Measurements from ENCODE around the gene PUDP.

The PUDP gene

DNA sequence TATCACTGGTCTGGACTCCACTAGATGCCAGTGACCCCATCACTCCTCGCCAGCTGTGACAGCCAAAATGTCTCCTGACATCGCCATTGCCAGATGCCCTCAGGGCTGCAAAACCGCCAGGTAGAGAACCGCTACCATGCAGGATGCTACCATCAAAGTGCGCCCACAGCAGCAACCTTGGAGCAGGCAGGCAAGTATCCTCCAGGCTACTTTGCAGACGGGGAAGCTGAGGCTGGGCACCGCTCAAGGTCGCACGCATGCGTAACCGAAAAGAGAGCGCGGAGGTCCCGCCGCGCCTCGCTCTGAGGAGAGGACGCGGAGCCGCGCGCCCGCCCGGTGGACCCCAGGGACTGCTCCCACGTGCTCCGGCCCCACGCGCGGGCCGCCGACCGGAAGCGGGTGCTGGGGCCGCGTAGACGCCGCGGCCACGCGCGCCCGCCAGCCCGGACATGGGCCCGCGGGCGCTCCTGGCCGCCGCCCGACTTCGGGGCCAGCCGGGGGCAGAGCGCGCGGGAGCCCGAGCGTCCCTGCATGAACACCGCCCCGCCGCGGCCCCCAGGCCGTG lies 458 bp downstream of the PUDP start, which contains the start of gene STS:
TSS of gene STS (plus strand) at position 300 of the 565 bp plus-strand sequence. CDS start 105,488 bp downstream, outside the sequence.
- in situ Hi-C loops (cut with MboI; ENCODE audit: low sequenced_read_pairs) = no loop called here

DNA sequence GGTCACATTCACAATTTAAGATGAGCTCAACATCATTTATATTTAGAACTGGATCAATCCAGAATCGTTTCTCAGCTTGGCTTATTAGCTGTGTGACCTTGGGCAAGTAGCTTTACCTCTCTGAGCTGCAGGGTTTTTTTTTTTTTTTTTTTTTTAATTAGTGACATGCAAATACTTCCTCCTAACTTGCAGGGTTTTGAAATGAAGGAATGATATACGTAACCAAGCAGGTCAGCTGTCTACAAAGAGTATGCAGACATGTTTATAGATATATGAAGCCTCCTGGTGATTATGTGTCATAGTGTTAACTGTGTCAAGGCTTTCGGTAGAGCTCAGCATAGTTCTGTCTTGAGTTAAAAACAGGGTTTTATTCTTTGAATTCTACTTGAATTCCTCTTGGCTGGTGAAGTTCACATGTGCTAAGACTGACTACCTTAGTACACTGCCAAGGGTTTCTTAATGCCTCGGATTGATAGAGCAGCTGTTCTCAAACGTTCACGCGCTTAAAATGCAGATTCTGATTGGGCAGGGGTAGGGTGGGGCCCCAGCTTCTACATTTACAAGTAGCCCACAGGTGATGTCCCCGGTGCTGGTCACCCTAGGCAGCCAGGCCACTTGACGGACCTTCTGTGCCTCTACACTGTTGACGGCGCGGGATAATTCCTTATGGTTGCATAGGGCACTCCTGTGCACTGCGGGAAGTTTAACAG lies 1.1 kb downstream of the PUDP start:
- in situ Hi-C loops (cut with MboI; ENCODE audit: low sequenced_read_pairs) = no loop called here

DNA sequence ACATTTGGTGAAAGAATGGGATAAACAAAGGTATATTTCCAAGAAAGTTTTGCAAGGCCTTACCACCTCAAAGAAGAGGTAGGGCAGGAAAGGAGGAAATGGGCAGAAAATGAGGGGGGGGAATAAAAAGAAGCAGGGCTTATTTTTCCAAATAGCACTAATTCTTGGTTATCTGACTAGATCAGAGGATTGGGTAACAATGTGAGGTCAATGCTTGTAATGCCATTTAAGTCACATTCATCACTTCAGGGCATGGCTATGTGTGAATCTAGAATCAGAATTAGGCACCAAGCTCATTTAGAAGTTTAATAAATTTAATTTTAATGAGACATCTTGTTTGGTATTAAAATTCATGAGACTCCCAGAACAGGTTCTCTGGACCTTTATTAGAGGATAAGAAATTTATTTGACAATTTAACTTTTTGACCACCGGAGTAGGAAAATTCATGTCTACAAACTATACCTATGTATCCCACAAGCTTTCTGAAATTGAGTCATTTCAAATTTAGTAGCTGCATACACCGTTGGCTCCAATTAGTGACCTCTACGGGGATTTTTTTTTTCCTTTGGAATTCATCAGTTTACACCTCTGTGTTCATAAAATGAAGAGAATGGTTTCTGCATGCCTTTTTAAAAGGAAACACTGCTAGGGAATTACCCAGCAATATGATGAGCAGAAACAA lies 1.8 kb downstream of the PUDP start:
- in situ Hi-C loops (cut with MboI; ENCODE audit: low sequenced_read_pairs) = no loop called here

DNA sequence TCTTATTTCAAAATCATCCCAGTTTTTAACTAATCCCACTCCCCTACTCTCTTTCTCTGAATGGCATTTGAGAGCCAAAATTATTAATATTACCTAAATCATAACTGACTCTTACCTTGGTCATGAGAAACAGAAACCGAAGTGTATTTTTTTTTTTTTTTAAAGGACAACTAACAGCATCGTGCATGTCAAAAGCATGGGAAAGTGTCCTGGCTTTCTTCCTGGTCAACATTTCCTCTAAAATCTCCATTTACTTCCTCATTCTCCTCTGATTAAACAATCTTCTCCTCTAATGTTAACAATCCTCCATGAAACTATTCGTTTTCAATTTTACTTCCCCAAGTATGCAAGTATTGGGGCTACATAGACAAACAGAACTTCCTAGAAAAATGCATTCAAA lies 2.5 kb downstream of the PUDP start:
- in situ Hi-C loops (cut with MboI; ENCODE audit: low sequenced_read_pairs) = no loop called here

DNA sequence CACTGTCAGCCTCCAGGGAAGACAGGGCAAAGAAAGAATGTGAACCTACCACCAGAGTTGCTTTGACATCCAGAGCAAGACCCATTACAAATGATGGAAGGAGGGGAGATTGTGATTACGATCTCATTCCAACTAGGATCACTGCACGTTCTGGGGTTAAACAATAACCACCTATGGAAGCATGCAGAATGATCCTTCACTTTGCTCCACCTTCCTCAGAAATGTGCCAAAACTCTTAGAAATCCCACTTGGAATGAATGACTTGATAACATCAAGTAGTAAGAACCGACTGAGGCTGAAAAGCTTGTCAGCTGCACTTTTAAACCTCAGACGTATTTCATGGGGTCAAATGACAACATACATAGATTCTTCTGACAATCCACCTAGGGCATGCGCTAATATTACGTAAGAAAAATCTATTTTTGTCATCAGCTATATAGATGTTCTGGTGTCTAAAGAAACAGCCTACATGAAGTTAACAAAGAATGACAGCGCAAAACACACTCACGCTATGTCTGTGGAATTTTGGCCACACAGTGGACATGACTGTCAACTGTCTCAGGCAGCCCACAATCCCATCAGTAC lies 3.9 kb downstream of the PUDP start:
- in situ Hi-C loops (cut with MboI; ENCODE audit: low sequenced_read_pairs) = no loop called here

DNA sequence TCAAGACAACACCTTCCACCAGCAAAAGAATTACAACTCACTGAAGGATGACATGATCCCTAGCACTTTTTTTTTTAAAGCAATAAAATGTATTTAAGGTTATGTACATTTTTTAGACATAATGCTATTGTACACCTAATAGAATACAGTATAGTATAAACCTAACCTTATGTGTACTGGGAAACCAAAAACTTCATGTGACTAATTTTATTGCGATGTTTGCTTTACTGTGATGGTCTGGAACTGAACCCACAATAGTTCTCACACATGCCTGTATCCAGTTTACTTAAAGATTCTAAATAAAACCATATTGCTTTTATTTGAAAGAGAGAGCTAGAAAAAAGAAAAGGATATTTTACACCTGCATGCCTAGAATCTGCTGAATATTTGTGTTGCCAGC lies 4.9 kb downstream of the PUDP start:
- in situ Hi-C loops (cut with MboI; ENCODE audit: low sequenced_read_pairs) = no loop called here

DNA sequence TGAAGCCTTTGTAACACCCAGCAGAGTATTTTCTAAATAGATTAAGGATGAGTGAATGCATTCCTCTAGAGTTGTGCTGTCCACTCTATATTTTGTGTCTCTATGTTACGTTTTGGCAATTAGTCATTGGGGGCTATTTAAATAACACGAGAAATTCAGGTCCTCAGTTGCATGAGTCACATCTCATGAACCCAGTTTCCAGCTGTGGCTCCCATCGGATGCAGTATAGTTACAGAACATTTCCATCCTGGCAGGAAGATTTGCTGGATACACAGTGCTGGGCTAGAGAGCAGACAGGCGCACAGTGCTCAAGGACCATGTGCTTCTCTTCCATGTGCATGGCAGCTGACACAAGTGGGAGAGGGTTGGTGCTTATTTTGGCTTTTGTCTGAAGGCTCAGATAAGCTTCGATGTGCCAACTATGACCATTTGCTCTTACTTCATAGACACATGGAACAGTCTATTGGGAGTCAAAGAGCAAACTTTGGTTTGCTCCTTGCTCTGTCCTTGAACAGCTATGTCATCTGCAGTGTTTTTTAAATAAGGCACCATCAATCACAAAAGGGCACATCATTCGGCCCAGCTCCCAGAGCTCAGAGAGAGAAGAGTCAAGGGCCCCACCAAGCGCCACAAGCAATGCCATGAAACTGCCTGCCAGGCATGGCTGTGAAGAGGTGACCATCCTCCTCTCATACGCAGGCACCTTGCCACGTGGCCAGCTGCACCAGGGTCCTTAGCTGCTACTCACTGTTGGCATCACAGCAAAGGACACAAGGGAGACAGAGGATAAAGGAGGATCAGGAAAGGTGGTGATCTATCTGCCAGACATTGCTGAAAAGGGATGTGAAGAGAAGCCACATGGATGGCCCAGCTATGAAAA lies 8.5 kb downstream of the PUDP start:
- in situ Hi-C loops (cut with MboI; ENCODE audit: low sequenced_read_pairs) = no loop called here

DNA sequence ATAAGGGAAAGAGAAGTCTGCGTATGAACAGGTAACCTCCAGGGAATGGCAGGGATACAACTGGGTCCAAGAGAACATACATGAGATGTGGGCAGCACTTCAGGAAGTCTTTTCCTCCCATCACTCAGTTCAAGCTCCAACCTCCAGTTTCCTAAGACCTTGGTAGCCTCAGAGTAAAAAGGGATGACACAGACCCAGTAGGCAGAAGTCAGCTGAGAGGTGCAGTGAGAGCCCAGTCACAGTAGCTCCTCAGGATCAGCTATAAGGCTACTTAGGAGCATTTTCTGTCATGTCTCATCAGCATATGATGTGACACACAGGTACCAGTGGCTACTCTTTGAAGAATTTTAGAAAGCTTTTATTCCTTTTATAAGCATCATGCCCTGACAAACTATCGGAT lies 13.0 kb downstream of the PUDP start:
- in situ Hi-C loops (cut with MboI; ENCODE audit: low sequenced_read_pairs) = no loop called here

DNA sequence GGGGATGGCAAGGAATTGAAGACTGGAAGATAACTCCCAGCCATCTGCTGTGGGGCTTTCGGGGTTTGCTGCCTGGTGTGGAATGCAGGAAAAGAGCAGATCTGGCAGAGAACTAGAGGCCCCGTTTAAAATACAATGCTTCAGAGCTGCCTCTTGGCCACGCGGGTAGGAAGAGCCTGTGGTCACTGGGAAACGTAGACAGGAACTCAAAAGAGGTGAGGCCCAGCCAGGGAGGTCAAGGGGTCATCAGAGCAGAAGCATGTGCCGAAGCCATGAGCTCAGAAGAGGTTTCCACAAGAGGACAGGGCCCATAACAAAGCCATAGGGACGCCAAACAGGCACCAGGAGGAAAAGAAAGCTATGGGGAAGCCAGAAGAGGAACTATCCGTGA lies 14.9 kb downstream of the PUDP start:
- in situ Hi-C loops (cut with MboI; ENCODE audit: low sequenced_read_pairs) = no loop called here

DNA sequence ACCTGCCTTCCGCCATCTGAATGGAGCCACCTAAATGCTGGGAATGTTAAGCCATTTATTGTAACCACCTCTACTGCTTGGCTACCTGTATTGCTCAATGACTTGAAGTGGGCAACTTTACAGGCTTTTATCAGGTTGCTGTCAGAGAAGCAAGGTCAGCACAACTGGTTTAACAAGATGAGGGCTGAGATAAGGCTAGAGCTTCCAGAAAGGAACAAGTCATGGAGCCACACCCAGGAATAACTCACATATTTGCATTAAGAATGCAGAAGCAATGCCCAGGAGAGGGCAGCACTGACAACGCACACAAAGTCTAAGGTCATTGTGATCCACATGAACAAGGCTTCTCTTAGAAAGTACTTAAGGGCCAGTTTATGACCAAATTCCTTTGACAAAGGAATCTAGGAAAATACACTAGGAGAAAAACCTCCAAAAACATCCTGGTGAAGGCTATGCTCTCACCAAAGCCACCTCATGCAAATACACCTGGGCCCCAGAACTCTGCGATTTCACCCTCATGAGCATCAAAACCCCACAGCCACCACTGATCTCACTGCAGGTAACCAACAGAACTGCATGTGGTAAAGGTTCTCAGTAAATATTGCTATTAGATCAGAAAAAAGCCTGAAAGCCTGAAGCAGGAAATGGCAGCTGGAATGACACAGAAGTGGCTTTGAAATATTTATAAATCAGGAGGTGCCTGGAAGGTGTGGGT lies 15.5 kb downstream of the PUDP start:
- in situ Hi-C loops (cut with MboI; ENCODE audit: low sequenced_read_pairs) = no loop called here

DNA sequence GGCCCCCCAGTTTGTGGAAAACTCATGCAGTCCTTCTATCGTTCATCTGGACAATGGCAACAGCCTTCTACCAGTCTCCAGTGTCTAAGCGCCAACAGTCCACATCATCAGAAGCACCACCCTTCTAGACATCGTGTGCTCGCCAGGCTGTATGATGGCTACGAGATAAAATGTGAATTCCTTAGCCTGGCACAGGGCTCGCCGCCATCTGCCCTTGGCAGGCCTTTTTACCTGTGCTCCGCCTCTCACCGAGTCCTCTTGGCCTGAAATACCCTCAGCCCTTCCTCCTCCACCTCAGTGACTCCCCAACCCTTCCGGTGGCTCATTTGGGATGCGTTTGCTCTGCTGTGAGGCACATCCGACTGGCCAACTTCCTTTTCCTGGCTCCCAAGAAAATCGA lies 16.3 kb downstream of the PUDP start:
- in situ Hi-C loops (cut with MboI; ENCODE audit: low sequenced_read_pairs) = no loop called here

DNA sequence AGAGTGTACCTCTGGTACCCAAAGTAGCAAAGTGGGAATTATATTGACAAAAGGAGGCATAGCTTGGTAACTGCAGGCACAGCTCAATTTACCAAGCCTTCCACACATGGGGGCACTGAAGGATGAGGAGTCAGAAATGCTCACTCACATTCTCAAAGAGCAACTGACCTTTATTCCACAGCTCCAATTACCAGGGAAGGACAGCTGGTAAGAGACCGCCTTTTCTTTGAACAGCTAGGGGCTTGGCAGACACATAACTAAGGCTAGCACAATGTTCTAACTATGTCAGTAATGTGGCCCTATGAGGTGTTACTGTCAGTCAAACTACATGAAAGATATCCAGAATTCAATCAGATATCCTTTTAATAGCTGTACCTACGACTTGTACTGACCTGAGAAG lies 20.9 kb downstream of the PUDP start:
- in situ Hi-C loops (cut with MboI; ENCODE audit: low sequenced_read_pairs) = no loop called here

DNA sequence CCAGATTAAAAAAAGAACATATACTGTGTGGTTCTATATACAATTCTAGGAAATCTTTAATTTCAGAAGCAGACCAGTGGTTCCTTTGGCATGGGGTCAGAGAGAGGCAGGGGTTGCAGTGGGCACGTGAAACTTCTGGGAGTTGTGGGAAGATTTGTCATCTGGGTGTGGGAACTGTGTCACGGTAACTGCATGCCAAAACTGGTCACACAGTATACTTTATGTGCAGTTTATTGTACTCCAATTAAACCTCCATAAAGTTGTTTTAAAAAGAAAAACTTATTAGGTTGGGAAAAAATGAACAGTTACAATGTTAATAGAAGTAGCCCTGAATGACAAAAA lies 27.1 kb downstream of the PUDP start:
- in situ Hi-C loops (cut with MboI; ENCODE audit: low sequenced_read_pairs) = no loop called here

DNA sequence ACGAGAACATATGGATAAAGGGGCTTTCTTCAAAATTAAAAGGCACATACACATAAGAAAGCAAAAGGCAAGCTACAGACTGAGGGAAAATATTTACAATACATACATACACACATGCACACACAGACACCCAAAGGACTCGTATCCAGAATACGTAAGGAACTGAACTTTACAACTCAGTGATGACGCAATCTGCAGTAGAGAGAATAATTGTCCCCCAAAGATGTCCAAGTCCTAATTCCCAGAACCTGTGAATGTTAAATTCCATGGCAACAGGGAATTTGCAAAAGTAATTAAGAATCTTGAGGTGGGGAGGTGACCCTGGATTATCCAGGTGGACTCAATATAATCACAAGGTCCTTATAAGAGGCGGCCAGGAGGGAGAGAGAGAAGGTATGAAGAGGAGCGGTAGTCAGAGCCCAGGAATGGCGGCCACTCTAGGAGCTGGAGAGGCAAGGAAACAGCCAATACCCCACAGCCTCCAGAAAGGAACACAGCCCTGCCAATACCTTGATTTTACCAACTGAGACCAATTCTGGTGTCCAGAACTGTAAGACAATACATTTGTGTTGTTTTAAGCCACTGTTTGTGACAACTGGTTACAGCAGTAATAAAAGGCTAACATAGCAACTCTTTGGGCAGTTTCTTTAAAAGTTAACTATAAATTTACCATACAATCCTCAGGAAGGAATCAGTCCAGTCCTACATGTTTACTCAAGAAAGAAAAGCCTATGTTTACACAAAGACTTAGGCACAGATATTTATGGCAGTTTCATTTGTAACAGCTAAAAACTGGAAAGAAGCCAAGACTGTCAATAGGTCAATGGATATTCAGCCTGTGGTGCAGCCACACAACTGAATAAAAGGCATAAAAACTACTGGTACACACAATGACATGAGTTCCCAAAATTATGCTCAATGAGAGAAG lies 27.7 kb downstream of the PUDP start:
- in situ Hi-C loops (cut with MboI; ENCODE audit: low sequenced_read_pairs) = no loop called here

DNA sequence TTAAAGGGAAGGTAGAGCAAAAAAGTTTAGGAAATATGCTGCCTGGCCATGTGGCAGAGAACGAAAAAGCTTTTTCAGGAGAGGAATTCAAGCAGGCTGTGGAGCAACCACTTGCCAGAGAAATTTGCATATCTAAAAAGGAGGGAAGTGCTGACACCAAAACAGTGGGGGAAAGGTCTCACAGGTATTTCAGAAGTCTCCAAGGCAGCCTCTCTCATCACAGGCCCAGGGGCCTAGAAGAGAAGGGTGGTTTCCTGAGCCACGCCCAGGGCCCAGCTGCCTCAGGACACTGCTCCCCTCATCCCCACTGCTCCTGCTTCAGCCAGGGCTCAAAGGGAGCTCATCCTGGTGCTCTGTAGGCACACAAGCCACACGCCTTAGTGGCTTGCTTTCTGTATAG lies 30.4 kb downstream of the PUDP start:
- in situ Hi-C loops (cut with MboI; ENCODE audit: low sequenced_read_pairs) = no loop called here

DNA sequence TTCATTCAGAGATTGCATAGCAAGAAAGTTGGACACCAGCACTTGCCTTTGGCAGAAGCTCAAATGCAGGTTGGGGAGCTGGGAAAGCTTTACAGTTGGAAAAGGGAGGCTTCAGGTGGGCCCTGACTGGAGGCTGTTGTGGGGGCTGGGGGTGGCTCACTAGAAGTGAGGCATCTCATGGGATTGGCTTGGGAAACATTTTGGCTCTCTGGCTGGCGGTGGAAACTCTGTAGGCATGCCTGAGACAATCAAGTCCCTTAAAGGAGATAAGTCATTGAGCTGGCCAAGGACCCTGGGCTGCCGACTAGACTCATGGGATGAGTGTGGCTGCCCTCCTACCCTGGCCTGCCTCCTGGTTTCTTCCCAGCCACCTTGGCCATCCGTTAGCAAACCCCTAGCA lies 31.9 kb downstream of the PUDP start:
- in situ Hi-C loops (cut with MboI; ENCODE audit: low sequenced_read_pairs) = no loop called here

DNA sequence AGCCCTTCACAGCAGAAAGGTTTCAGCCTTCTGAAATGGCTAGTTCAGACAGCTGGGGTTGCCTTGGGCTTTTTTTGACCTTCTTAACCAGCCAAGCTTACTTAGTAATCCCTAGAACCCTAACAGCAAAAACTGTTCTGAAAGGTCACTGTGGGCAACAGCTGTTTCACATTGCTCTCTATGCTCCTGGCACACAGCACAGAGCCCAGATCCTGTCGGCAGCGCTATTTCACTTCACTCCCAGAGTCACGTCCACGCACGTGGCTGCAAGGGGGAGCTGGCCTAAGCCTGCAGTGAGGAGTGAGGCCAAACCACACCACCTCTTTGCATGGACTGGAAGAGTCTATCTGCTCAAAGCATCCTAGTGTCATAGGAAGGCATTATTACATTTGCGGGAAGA lies 32.4 kb downstream of the PUDP start:
- in situ Hi-C loops (cut with MboI; ENCODE audit: low sequenced_read_pairs) = no loop called here

DNA sequence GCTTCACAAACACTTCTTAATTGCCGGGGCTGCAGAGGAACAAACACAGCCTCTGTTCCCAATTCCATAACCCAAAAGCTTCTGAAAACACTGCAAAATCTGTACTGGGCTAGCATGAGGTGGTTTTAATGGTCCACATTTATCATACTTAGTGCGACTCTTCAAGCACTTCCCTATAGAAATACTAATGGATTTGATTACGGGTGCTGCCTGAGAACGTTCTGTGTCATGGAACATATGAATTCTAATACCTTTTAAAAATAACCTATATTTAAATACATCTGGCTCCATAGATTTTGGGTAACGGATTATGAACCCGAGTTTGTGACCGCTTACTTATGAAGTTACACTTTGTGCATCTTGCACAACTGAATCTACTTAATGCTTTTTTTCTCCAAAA lies 35.9 kb downstream of the PUDP start:
- in situ Hi-C loops (cut with MboI; ENCODE audit: low sequenced_read_pairs) = no loop called here

DNA sequence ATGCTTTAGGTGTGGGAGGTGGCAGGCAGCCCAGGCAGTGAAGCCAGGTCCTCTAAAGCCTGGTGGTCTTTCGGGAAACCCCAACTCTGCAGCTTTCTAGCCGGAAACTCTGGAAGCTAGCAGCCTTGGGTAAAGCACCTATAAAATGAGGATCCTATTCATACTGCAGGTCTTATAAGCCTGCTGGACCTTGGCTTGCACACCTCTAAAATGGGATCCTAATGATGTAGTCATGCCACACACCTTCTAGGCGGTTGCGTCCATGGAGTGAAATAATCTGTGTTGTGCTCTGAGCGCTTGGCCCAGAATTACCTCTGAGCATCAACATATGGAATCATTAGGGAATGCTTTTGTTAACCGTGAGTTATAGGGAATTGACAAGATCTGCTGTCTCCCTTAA lies 36.4 kb downstream of the PUDP start:
- in situ Hi-C loops (cut with MboI; ENCODE audit: low sequenced_read_pairs) = no loop called here

Measured in HL-60/S4 treated with phorbol 12-myristate 13-acetate at 8.2 ng/mL for 4 days and 3 days (cell line).